ENCODE measurements around the gene CTAG1B.
"Not testable (repeated sequence)": the region's sequence is repeated elsewhere in the genome, so short reads cannot be mapped to it uniquely, and the experiment has no call there.

CTAG1B gene

DNA sequence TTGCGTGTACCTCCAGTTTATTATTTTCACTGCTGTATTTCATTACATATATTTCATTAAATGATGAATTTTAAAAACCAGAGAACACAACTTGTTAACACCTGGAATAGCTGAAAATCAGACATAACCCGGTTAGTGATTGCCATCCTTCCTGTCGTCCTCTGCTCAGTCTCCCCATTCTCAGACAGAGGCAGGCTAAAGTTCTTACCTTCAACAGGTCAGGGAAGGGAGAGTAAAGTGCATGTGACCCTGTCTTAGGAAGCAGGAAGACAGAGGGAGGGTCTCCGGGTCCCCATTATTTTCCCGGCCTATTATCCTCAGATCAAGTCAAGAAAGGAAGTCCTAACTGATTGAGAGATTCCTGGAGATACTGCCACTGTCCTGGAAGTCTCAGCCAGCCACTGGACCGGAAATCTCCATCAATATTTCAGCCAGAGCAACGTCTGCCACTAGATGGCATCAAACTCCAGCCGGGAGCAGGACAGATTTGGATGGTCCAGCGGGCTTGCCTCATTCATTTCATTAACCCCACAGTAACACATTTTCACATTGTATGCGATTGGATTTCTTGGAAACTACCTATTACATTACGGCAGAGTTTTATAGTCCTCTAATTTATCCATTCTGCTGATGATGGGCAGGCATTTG lies 1.8 kb upstream of the CTAG1B start:
- not testable (repeated sequence) for DNase-seq

DNA sequence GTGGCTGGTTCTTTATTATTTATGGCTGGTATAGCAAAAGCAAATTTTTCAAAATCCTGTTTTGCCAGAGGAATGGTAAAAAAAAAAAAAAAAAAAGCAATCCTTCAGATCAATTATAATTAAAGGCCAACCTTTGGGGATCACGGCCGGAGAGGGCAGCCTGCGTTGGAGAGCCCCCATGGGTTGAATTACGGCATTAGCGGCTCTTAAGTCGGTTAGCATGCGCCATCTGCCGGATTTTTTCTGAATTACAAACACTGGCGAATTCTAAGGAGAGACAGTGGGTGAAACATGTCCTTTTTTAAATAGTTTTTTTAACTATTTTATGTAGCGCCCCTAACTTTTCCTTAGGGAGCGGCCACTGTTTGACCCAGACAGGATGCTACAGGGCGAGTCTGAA lies 5.5 kb downstream of the CTAG1B start:
- DNase-seq = not testable (repeated sequence)

DNA sequence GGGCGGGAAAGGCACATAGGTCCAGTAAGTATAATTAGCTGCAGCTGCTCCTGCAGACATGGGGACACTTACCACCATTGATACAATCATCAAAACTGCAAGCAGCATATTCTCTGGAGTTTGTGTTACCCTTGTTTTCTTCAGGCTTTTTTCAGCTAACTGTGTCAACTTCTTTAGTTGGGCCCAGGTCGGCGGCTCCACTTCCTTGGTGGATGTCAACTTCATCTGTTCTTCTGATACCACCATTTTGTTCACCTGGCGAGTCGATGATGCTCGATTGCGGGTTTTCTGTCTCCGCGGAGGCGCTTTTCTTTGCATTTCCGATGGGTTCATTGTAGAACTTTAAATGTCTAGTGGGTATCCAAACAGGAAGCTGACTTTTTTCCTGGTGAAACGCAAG lies 7.9 kb downstream of the CTAG1B start:
- DNase-seq = not testable (repeated sequence)

DNA sequence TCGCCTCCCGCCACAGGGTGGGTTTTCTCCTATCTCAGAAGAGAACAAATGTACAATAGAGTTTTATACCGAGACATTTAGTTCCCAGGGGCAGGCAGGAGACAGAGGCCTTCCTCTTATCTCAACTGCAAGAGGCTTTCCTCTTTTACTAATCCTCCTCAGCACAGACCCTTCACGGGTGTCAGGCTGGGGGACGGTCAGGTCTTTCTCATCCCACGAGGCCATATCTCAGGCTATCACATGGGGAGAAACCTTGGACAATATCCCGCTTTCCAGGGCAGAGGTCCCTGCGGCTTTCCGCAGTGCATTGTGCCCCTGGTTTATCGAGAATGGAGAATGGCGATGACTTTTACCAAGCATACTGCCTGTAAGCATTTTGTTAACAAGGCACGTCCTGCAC lies 10.3 kb downstream of the CTAG1B start:
- DNase-seq = not testable (repeated sequence)

DNA sequence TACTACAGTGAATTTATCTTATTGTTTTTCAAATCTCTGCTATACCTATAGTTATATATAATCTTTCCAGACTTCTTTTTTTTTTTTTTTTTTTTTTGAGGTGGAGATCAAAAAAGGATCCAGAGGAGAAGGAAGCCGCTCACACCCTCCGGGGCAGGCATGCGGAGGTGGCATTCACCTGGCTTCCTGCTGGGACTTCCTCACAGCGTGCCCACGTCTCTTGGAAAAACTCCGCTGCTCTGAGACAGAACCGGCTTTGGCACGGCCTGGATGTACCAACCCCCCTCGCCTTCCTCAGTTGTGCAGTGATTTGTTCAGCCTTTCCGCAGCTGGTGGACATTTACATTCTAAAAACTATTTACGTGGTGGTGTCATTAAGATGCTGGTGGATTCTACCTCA lies 11.1 kb downstream of the CTAG1B start:
- not testable (repeated sequence) for DNase-seq

DNA sequence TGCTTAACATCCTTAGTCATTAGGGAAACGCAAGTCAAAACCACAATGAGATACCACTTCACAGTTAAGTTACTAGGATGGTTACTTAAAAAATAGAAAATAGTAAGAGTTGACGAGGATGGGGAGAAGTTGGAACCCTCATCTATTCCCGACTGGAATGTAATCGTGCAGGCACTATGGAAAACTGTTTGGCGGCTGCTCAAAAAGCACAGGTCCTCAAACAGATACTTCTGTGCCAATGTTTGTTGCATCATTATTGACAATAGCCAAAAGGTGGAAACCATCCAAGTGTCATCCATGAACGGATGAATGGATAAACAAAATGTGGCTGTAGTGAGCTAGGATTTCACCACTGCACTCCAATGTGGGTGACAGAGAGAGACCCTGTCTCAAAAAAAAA lies 11.7 kb downstream of the CTAG1B start:
- peak in 1 of 2 experiments; percentile 8 for DNase-seq

DNA sequence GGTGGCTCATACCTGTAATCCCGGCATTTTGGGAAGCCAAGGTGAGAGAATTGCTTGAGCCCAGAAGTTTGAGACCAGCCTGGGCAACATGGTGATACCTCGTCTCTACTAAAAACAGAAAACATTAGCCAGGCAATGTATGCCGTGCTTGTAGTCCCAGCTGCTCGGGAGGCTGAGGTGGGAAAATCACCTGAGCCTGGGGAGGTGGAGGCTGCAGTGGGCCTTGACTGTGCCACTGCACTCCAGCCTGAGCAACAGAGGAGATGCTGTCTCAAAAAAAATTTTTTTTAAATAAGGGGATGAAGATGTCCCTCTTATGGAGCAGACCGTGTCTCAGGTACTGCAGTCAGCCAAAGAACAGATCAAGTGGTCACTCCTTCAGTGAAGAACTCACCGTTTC lies 13.5 kb downstream of the CTAG1B start:
- no peak for DNase-seq

DNA sequence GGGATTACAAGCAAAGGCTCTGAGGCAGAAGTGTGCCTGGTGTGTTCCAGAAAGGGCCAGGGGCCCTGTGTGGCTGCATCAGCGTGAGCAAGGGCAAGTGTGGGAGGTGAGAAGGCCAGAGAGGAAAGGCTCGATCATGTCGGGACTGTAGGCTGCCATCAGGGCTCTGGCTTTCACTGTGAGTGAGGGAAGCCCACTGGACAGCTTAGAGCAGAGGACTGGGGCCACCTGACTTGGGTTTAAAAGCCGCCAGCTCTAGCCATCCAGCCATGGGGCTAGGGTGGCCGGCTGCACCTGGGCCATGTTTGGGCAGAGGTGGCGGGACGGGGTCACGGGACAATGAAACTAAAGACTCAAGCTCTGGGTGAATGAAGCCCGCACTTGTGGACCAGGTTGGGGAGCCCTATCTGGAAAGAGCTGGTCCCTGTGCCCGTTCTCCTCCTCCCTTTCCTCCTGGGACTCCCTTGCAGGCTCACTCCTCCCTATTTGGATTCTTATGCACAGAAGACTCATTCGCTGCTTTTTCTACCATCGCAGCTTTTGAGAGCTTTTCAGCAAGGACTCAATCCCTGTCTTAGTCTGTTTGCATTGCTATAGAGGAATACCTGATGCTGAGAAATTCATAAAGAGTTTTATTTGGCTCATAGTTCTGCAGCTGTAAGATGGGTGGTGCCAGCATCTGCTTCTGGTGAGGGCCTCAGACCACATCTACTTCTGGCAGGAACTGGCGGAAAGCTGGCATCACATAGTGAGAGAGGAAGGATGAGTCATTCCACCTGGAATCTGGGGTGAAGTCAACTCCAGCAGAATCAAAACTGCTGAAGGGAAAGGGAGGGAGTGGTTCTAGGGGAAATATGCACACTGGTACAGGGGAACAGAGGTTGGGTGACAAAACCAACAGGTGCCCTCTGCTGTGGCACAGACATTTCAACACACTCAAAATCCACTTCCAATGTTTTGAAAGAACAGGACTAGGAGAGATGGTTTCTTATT lies 15.3 kb downstream of the CTAG1B start:
- no peak for DNase-seq

DNA sequence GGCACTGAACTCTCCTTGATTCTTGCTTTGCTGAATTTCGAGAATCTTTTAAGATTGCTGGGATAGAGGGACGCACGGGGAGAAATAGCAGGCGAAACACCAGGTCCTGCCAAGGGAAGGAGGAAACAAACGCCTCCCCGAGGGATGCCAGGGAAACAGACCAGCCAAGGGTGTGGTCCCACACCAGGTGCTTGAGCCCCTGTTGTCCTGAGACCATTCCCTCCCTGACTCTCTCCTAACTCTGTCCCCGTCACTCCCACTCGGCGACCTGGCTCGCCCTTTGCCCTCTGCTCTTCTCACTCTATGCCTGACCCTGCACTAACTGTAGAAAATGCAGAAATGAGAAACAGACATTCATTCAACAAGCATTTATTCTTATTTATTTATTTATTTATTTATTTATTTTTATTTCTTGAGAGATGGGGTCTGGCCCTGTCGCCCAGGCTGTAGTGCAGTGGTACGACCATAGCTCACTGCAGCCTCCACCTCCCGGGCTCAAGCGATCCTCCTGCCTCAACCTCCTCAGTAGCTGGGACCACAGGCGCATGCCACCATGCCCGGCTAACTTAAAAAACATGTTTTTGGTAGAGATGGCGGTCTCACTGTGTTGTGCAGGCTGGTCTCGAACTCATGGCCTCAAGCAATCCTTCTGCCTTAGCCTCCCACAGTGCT lies 16.2 kb downstream of the CTAG1B start:
- no peak for DNase-seq

DNA sequence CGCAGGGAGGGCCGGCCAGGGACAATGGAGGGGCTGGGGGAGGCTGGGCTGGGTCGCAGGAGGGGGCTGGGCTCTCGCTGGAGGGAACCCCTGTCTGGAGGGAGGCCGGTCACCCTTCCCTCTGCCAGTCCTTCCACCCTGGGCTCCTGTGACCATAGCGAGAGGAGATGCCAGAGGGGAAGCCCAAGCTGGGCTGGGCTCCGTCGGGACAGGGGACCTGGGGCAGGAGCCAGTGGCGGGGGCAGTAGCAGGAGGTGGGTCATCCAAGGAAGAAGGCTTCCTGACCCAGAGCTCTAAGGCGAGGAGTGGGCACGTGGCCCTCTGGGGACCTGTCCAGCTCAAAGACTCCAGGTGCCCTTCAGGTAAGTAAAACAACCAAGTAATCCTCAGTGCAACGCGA lies 16.9 kb downstream of the CTAG1B start:
- DNase-seq = no peak

DNA sequence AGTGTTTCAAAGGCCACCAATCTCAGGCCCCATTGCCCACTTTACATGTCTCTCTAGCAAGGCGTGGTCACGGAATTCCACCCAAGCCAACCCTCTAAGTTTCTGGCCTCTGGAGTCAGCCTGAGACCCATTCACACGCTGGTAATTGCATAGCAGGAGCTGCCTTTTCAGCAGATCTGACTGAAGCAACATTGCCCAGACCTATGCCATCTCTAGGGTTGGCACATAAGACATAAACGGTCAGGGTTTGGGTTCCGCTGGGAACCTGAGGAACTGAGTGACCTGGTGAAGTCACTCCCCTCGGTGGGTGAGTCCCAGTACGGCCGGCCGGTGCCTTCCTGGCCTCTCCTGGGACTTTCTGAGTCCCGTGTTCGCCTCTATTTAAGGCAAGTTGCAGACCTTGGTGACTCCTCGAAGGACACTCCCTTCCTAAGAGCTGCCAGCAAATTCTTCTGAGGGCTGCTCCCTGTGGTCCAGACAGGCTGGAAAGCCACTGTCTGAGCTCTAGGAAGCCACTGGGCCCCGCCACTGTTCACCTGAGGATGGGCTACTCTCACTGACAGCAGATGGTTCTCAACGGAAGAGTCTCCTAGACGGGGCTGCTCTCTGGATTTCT lies 18.2 kb downstream of the CTAG1B start:
- no peak for DNase-seq

DNA sequence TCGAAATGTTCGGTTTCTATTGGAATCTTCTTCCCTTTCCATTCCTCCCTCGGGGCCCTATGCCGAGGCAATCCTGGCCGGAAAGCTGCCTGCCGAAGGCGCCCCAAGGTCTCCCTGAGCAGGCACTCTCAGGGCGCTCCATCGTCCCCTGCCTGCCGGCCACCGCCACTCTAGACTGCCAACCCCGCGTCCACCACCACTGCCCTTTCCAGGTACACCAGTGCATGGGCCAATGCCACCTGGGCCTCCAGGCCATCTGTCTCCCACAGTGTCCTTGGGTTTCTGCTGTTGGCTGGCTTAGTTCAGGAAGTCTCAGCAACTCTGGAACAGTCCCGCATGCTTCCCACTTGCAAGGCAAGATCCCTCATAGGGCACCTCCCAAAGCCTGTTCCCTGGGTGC lies 19.6 kb downstream of the CTAG1B start:
- no peak for DNase-seq

DNA sequence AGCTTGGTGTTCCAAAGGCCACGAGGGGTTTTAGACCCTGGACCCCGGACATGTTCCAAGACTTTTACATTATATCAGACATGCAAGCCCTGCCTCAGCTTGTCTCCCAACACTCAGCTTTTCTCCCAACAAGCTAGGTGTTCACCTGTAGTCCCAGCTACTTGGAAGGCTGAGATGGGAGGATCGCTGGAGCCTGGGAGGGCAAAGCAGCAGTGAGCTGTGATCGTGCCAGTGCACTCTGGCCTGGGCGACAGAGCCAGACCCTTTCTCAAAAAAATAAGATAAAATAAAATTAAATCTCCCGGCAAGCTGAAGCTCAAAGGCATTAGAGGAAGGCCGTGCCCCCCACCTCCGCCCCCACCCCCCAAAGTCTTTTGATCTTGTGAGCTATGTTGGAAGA lies 20.4 kb downstream of the CTAG1B start:
- DNase-seq = no peak

DNA sequence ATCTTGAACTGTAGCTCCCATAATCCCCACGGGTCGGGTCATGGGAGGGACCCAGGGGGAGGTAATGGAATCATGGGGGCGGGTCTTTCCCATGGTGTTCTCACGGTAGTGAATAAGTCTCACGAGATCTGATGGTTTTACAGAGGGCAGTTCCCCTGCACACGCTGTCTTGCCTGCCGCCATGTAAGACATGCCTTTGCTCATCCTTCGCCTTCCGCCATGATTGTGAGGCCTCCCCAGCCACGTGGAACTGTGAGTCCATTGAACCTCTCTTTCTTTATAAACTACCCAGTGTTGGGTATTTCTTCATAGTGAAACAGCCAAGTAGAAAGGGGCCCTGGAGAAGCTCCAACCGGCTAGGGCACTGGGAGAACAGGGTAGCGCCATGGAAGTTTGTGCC lies 21.9 kb downstream of the CTAG1B start:
- DNase-seq = no peak

DNA sequence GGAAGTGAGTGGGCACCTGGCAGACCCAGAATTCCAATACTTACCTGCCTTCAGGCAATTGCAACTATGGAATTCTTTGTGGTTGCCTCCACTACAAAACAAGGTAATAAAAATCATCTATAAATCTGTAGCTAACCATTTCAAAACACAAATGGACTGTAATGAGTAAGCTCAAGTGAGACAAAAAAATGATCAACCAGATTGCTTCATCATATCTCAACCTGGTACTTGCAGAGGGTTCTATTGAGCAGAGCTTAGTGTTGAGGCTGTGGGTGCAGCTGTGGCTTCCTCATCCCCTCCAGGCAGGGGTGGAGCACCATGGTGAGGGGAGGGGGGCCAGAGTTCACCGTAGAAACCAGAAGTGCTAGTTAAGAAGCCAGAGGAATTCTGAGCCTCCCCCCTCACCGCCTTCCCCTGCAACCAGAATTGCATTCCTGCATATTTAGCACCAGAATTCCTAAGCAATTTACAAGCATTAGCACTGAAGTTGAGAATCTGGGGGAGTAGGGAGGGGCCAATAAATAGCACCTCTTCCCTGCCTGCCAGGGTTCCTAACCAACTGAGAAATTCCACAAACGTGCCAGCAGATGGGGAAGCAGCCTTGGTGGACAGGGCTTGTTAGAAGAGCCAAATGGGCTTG lies 22.7 kb downstream of the CTAG1B start:
- no peak for DNase-seq

DNA sequence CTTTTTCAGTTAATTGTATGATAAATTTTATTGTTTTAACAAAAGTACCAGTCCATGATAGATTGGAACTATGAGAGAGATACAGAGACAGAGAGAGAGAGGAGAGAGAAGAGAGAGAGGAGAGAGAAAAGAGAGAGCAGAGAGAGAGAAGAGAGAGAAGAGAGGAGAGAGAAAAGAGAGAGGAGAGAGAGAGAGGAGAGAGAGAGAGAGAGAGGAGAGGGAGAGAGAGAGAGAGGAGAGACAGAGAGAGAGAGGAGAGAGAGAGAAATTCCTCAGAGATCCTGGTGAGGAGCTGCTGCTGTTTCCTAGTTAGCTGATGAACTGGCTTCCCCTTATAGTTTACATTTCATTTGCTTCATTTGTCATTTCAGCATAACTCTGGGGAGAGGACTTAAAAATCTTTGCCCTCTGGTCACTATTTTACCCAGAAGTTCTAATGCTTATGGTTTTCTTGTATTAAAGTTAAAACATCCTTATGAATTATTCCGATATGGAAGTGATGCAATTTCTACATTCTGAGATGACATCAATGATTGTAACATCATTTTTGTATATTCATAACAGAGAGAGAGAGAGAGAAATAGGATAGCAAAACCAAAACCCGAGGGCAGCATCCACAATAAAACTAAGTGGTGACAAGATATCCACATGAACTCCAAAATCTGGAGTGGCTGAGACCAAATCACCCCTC lies 23.4 kb downstream of the CTAG1B start:
- no peak for DNase-seq

DNA sequence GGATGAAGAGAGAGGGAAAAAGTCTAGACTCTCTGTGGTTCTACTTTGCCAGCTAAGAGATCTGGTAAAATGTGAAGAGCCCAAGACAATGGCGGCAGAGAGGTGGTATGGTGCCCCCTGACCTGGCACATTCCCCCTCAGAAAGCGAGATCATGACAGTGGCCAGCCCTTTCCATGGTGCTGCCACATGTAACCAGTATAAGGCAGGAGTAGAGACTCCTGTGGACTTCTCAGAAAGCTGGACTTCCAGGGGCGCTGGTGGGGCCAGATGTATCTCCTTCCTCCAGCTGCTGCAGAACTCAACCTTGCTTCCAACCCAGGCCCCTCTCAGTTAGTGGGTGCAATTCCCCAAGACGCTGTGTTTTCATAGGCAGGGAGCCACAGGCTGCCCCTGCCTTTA lies 24.6 kb downstream of the CTAG1B start:
- no peak for DNase-seq

DNA sequence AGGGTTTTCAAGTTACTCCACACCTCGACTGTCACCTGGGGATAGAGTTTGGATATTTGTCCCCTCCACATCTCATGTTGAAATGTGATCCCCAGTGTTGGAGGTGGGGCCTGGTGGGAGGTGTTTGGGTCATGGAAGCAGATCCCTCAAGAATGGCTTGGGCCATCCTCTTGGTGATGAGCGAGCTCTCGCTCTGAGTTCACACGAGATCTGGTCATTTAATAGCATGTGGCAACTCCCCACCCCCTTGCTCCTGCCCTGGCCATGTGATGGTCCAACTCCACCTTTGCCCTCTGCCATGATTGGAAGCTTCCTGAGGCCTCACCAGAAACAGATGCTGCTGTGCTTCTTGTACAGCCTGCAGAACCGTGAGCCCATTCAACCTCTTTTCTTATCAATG lies 25.9 kb downstream of the CTAG1B start:
- no peak for DNase-seq

DNA sequence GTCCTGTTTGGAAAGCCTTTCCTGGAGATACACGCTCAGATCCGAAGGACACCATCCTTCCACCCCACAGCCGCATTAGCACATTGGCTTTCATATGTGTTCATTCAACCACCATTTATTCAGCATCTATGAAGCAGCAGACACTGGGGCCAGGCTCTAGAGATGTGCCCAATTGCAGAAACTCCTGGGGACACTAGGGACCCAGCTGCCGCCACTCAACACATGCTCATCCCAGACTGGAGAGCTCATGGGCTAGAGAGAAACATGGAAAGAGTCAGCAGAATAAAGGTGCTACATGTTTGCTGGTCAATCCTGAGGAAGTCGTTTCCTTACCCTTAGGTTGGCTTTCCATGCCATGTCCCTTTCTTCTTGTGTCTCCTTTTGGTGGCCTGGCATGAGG lies 26.6 kb downstream of the CTAG1B start:
- no peak for DNase-seq

DNA sequence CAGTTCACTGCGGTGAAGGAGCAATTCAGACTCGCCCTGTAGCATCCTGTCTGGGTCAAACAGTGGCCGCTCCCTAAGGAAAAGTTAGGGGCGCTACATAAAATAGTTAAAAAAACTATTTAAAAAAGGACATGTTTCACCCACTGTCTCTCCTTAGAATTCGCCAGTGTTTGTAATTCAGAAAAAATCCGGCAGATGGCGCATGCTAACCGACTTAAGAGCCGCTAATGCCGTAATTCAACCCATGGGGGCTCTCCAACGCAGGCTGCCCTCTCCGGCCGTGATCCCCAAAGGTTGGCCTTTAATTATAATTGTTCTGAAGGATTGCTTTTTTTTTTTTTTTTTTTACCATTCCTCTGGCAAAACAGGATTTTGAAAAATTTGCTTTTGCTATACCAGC lies 28.7 kb downstream of the CTAG1B start:
- DNase-seq = not testable (repeated sequence)

DNA sequence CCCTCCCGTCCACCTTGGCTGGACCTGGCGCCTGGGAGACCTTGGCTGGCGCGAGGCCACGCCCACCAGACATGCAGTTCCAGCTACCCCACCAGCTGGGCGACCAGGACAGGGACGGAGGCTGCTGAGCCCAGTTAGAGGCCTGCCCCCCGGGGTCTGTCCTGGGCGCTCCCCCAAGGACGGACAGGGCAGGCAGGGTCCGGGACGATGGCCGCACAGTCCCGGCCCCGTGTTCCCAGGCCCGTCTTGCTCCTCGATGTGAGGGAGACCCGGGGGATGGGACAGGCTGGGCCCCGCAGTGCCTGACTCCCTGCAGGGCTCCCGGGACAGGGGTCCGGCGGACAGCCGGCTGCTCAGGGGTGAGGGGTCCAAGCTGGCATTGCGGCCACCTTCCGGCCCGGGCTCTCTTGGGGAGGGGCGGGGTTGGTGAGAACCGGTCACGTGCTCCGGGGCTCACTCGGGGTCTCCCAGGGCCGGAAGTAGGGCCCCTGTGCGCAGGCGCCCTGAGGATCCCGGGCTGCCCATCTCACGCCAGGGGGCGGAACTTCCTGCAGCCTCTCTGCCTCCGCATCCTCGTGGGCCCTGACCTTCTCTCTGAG lies 34.4 kb downstream of the CTAG1B start, which contains the start of gene CTAG1A:
Gene CTAG1A (plus strand): TSS at position 549 of the 599 bp plus-strand sequence. CDS start 74 bp downstream, outside the sequence.
- DNase-seq = not testable (repeated sequence)

Measured in NCI-H446 (cell line).